HuH-7 (cell line): ENCODE measurements around the gene INTS7.
A peak's percentile ranks its signal among the peaks of the same experiment; 100 is the strongest.
"Not testable (repeated sequence)": the region's sequence is repeated elsewhere in the genome, so short reads cannot be mapped to it uniquely, and the experiment has no call there.

Experiments
- DNase-seq: peaks from one replicate; pipeline ENCODE4 v3.0.0; 2011; ENCODE audit warnings: low spot score

Gene INTS7

GRCh38 chr1:211933946-211934714 is 101.2 kb downstream of the INTS7 start:
- DNase-seq = no peak

GRCh38 chr1:211932933-211933254 is 102.5 kb downstream of the INTS7 start:
- DNase-seq = no peak

GRCh38 chr1:211932231-211932932 is 103.0 kb downstream of the INTS7 start:
- DNase-seq = no peak

- DNase-seq = no peak
These were observed 105.7 kb downstream of the INTS7 start for GRCh38 chr1:211929683-211930082.

- peak; percentile 64 for DNase-seq
These were observed 106.2 kb downstream of the INTS7 start for GRCh38 chr1:211928993-211929637.

GRCh38 chr1:211928290-211928801 is 107.0 kb downstream of the INTS7 start:
- no peak for DNase-seq

- no peak for DNase-seq
These were observed 110.3 kb downstream of the INTS7 start for GRCh38 chr1:211925016-211925415.

- DNase-seq = no peak
These were observed 111.1 kb downstream of the INTS7 start for GRCh38 chr1:211924256-211924655.

- no peak for DNase-seq
These were observed 112.3 kb downstream of the INTS7 start for GRCh38 chr1:211923095-211923494.

GRCh38 chr1:211921579-211922095 is 113.7 kb downstream of the INTS7 start:
- DNase-seq = no peak

- DNase-seq = no peak
These were observed 114.6 kb downstream of the INTS7 start for GRCh38 chr1:211920602-211921226.

- no peak for DNase-seq
These were observed 115.2 kb downstream of the INTS7 start for GRCh38 chr1:211920141-211920572.

- no peak for DNase-seq
These were observed 116.4 kb downstream of the INTS7 start for GRCh38 chr1:211918843-211919414.

- not testable (repeated sequence) for DNase-seq
These were observed 118.9 kb downstream of the INTS7 start for GRCh38 chr1:211916458-211916857.

GRCh38 chr1:211915924-211916323 is 119.4 kb downstream of the INTS7 start:
- no peak for DNase-seq

- DNase-seq = no peak
These were observed 122.4 kb downstream of the INTS7 start for GRCh38 chr1:211912844-211913432.

- DNase-seq = no peak
These were observed 123.3 kb downstream of the INTS7 start for GRCh38 chr1:211912038-211912437.

- no peak for DNase-seq
These were observed 124.4 kb downstream of the INTS7 start for GRCh38 chr1:211910913-211911485.

GRCh38 chr1:211910113-211910884 is 125.1 kb downstream of the INTS7 start:
- DNase-seq = no peak

- no peak for DNase-seq
These were observed 126.0 kb downstream of the INTS7 start for GRCh38 chr1:211909395-211909794.
